Panc1 (cell line): Measurements from ENCODE around the gene UBE2QL1. TPM values are rescaled to one million over a fixed set of nuclear protein-coding genes. Genes with fewer than 3 reads are reported as not detected.

ENCODE experiments used
- ATAC-seq: fragments of 200-7000 bp; cut with Tn5 transposase; 2 replicates; pipeline ENCODE4 v1.9.1; 2020; ENCODE audit warnings: mild to moderate bottlenecking, moderate library complexity
- BruUV-seq: library from RNA; stranded (reverse); fragments of 400-500 nt; replicated peaks from 2 replicates; lab custom pipeline; 2021; lab: Mats Ljungman, UMichigan
- CTCF ChIA-PET: fragments of 300-600 bp; sonication (Branson Sonifier 250); formaldehyde crosslinking; loops from one replicate; lab custom pipeline; 2022; ENCODE audit warnings: antibody characterized with exemption; lab: Charles Lee
- POLR2A ChIA-PET: fragments of 300-600 bp; sonication (Branson Sonifier 250); formaldehyde crosslinking; loops from one replicate; lab custom pipeline; 2022; ENCODE audit warnings: antibody characterized with exemption; lab: Charles Lee
- DNase-seq: peaks from one replicate; pipeline ENCODE4 v3.0.0-alpha.2; 2010; ENCODE audit warnings: low read depth, low spot score
- H3K27ac ChIP-seq: 2 replicates; pipeline ENCODE4 v1.5.1; 2011; ENCODE audit warnings: mild to moderate bottlenecking, low read length, inconsistent platforms
- H3K27me3 ChIP-seq: fragments of 200-500 bp; sonication (Bioruptor generic); 2 replicates; pipeline ENCODE4 v1.6.0; 2014; ENCODE audit warnings: low read length, inconsistent platforms; ENCODE audit not compliant: control insufficient read depth, insufficient read depth
- H3K36me3 ChIP-seq: fragments of 200-500 bp; sonication (Bioruptor generic); 2 replicates; pipeline ENCODE4 v1.5.1; 2014; ENCODE audit warnings: inconsistent platforms, mild to moderate bottlenecking, low read length, moderate library complexity; ENCODE audit not compliant: control insufficient read depth, insufficient read depth
- H3K4me1 ChIP-seq: 2 replicates; pipeline ENCODE4 v1.5.1; 2011; ENCODE audit warnings: inconsistent platforms, mild to moderate bottlenecking, low read length, moderate library complexity; ENCODE audit not compliant: control insufficient read depth, insufficient read depth
- H3K4me3 ChIP-seq, 2 experiments: 2 replicates each; pipeline ENCODE4 v1.5.1; 2011 to 2012; ENCODE audit warnings: low read depth in 2 of 2, low read length in 2 of 2, mild to moderate bottlenecking in 2 of 2, inconsistent platforms in 1 of 2, moderate library complexity in 1 of 2
- H3K9me3 ChIP-seq: fragments of 200-500 bp; sonication (Bioruptor generic); 2 replicates; pipeline ENCODE4 v1.5.1; 2014; ENCODE audit warnings: low read depth, mild to moderate bottlenecking, inconsistent platforms, low read length, moderate library complexity; ENCODE audit not compliant: control insufficient read depth, insufficient read depth
- CTCF ChIP-seq: fragments of 450-650 bp; IDR thresholded peaks from 2 replicates; pipeline ENCODE4 v1.5.1; 2017; ENCODE audit warnings: mild to moderate bottlenecking
- POLR2AphosphoS5 ChIP-seq: IDR thresholded peaks from 2 replicates; pipeline ENCODE4 v1.6.1; 2012; ENCODE audit warnings: mild to moderate bottlenecking, low read depth, low read length, moderate library complexity
- REST ChIP-seq, 2 experiments: IDR thresholded peaks; 2 replicates each; pipeline ENCODE4 v1.6.1; 2011 to 2012; ENCODE audit warnings: low read depth in 2 of 2, control low read depth in 1 of 2, low read length in 1 of 2, mild to moderate bottlenecking in 1 of 2, moderate library complexity in 1 of 2; ENCODE audit not compliant: insufficient read depth in 1 of 2
- SIN3A ChIP-seq: IDR thresholded peaks from 2 replicates; pipeline ENCODE4 v1.6.1; 2012; ENCODE audit warnings: low read depth, mild to moderate bottlenecking, low read length, moderate library complexity, borderline replicate concordance; ENCODE audit not compliant: insufficient read depth
- TCF7L2 ChIP-seq: IDR thresholded peaks from 2 replicates; pipeline ENCODE4 v1.6.1; 2011; ENCODE audit warnings: mild to moderate bottlenecking, low read depth, low read length, inconsistent platforms
- in situ Hi-C: cut with HindIII; loops from 2 replicates; pipeline ENCODE4 v1.10.0; 2016; ENCODE audit warnings: low sequenced_read_pairs, low pct_unique_long_range_greater_than_20kb
- intact Hi-C: fragments of 100-400 bp; cut with micrococcal nuclease; formaldehyde crosslinking; loops from one replicate; pipeline ENCODE4 v1.10.0; 2022; ENCODE audit not compliant: unreplicated experiment
- total RNA-seq: library from RNA; stranded (reverse); gene quantifications from one replicate; pipeline ENCODE4 v1.2.1, GENCODE V29; 2021; ENCODE audit not compliant: unreplicated experiment

Gene UBE2QL1
- total RNA-seq, 1 experiment from 2014 or later: not detected

- no peak overlapping the region for H3K4me3 ChIP-seq
- TF ChIP-seq TCF7L2 (no peak), CTCF (no peak), REST (IDR thresholded peaks at IDR 0.05; ENCODE audit: insufficient read depth in 1 of 2, low read depth in 2 of 2, low read length in 1 of 2) (no peak), SIN3A (no peak), POLR2AphosphoS5 (no peak)
- peaks cover 2% of the 10 kb centered on the region; the same call in 1 of the 2 replicates for H3K27me3 ChIP-seq
- no peaks in the 10 kb centered on the region for H3K4me1 ChIP-seq
- intact Hi-C loops (no loop called here), in situ Hi-C loops (no loop called here)
- no peaks in the 10 kb centered on the region for H3K9me3 ChIP-seq
- H3K27ac ChIP-seq: no peak overlapping the region
- ChIA-PET POLR2A (no interaction called here), CTCF (no interaction called here)
- DNase-seq (no peak), ATAC-seq (no peak)
- no peaks in the 10 kb centered on the region for H3K36me3 ChIP-seq
- no TSS peak for BruUV-seq
Observed at GRCh38 chr5:6410421-6410820, 38.2 kb upstream of the UBE2QL1 start.

GRCh38 chr5:6411141-6411540 is 37.5 kb upstream of the UBE2QL1 start:
- Histone ChIP-seq H3K9me3 (no peaks in the 10 kb centered on the region), H3K4me3 (no peak overlapping the region), H3K27ac (no peak overlapping the region), H3K4me1 (no peaks in the 10 kb centered on the region), H3K27me3 (peaks cover 2% of the 10 kb centered on the region; the same call in 1 of the 2 replicates), H3K36me3 (no peaks in the 10 kb centered on the region)
- intact Hi-C loops (no loop called here), in situ Hi-C loops (no loop called here)
- ChIA-PET CTCF (no interaction called here), POLR2A (no interaction called here)
- no TSS peak for BruUV-seq
- TF ChIP-seq POLR2AphosphoS5 (no peak), TCF7L2 (no peak), CTCF (no peak), SIN3A (no peak), REST (IDR thresholded peaks at IDR 0.05; ENCODE audit: insufficient read depth in 1 of 2, low read depth in 2 of 2, low read length in 1 of 2) (no peak)
- ATAC-seq (no peak), DNase-seq (no peak)
